HG02840 (cell line): ENCODE results near the gene B4GALNT2.
"Not testable (repeated sequence)": the region's sequence is repeated elsewhere in the genome, so short reads cannot be mapped to it uniquely, and the experiment has no call there.

ENCODE experiments used
- ATAC-seq: cut with Tn5 transposase; IDR thresholded peaks from one replicate; pipeline ENCODE4 v1.9.1; 2021; ENCODE audit warnings: mild to moderate bottlenecking, moderate library complexity, moderate number of reproducible peaks; ENCODE audit not compliant: unreplicated experiment, low FRiP score

B4GALNT2 gene

GRCh38 chr17:49132699-49133364, at the start of gene B4GALNT2:
Gene B4GALNT2 (plus strand): TSS chr17:49132769. CDS start chr17:49132793, 24 bp downstream.
- ATAC-seq, result no peak

- not testable (repeated sequence) for ATAC-seq
Observed at GRCh38 chr17:49085046-49085445, 47.5 kb upstream of the B4GALNT2 start.

- ATAC-seq, result no peak
Observed at GRCh38 chr17:49085565-49086315, 46.8 kb upstream of the B4GALNT2 start.

GRCh38 chr17:49086316-49086605, 46.3 kb upstream of the B4GALNT2 start:
- ATAC-seq, result no peak

DNA sequence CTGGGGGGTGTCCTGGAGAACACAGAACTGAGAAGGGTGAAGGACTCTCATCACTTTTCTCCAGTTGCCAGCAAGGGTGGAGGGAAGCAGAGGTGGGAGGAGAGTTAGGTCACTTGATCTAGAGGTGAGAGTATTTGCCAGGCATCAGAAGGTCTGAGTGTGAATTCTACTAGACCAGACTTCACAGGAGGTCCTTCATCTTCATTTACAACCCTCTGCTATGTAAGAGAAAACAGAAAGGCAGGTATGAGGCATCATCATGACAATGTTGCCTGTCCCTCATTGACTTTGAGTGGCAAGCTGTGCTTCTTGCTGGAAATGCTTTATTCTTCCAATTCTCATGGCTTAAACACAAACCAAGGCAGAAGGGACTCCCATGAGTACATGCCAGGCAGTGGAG, 45.9 kb upstream of the B4GALNT2 start:
- ATAC-seq, result no peak

- no peak for ATAC-seq
Observed at GRCh38 chr17:49089094-49089493, 43.5 kb upstream of the B4GALNT2 start.

DNA sequence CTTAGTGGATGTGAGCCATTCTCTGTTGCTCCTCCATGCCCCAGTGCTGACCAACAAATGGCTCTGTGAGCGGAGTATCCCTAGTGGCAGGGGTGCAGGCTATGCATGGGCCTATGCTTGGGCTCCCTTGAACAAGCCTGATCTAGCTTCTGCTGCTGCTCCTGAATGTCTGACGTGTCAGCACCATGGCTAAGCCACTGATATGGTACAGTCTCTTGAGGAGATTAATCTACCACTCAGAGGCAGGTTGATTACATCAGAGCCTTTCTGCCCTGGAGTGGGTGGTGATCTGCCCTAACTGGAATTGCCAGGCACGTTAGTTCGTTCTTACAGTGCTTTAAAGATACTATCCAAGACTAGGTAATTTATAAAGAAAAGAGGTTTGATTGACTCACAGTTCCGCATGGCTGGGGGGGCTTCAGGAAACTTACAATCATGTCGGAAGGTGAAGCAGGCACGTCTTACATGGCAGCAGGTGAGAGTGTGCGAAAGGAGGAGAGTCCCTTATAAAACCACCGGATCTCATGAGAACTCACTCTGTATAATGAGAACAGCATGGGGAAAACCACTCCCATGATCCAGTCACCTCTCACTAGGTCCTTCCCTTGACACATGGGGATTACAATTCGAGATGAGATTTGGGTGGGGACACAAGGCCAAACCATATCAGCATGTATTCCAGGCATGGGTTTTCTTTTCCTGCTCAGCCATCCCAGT, 41.5 kb upstream of the B4GALNT2 start:
- ATAC-seq, result no peak

DNA sequence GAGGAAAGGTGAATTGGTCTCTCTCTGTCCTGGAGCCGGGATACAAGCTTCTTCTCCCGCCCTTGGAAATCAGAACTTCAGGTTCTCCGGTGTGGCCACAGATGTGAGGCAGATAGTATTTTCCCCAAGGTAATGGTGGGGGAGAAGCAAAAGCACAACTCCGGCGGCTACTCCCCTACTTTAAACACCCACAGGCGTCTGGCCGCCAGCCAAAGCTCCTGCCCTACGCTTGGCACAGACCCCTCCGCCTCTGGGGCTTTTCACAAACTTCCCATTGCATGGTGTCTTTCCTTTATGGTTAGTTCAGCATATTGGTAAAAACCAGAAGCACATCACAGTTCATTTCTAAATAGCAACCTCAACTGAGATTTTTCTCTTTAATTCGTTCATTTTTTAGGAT, 39.4 kb upstream of the B4GALNT2 start:
- no peak for ATAC-seq

DNA sequence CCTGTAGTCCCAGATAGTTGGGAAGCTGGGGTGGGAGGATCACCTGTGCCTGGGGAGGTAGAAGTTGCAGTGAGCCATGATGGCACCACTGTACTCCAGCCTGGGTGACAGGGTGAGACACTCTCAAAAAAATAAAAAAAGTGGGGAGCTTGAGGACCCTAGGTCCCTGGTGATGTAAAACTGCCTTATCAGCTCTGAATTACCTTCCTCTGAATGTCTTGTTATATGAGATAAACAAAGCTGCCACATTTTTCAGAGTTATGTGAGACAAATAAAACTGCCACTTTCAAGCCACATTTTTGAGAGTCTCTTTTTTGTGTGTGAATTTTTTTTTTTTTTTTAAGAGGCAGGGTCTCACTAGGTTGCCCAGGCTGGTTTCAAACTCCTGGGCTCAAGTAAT, 32.0 kb upstream of the B4GALNT2 start:
- no peak for ATAC-seq

DNA sequence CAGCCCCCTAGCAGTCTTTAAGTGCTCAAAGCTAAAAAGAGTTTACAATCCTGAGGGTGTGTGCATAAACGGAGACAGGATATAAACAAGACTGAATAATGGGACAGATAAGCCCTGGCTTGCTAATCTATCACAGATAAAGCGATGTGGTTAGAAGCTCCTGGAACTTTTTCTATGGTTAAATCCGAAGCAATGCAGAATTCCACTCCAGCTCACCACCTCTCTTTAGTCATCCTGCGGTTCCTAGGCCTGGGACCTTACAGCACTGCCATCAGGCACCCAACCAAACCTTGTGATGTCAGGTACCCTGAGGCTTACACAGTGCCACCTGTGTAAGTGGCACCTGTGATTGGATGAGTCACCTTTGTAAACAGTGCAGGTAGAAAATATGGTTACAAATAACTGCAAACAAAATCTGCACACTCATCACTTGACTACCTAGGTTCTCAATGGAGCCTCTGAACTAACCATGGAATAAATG, 31.5 kb upstream of the B4GALNT2 start:
- no peak for ATAC-seq

DNA sequence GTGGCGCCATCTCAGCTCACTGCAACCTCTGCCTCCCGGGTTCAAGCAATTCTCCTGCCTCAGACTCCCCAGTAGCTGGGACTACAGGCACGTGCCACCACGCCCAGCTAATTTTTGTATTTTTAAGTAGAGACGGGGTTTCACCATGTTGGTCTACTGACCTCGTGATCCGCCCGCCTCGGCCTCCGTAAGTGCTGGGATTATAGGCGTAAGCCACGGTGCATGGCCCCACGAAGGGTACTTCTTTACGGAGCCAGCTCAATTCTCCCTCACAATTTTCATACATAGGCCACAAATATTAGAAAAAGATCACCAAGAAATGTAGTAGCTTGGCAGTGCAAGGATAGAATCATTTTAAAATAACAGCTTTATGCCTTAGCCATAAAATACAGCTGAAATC, 29.2 kb upstream of the B4GALNT2 start:
- ATAC-seq, result not testable (repeated sequence)

DNA sequence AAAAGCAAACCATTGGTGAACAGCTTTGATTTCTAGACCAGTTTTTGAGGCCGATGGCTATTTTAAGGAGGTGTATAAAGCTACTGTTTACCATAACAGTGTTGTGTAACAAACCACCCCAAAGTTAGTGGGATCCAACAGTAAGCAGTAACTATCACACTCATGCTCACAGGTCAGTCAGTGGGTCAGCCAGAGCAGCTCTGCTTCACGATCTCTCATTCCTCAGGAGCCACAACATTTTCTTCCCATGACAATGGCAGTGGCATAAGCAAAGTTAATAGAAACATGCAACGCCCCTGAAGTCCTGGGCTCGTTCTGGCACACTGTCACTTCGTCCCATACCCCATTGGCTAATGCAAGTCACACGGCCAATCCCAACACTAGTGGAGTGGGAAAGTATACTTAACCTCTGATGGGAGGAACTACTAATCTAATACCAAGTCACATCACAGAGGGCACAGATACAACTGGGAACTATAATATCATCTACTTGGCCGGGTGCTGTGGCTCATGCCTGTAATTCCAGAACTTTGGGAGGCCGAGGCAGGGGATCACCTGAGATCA, 28.0 kb upstream of the B4GALNT2 start:
- no peak for ATAC-seq

- no peak for ATAC-seq
Observed at GRCh38 chr17:49106321-49107210, 26.0 kb upstream of the B4GALNT2 start.

- no peak for ATAC-seq
Observed at GRCh38 chr17:49107211-49107557, 25.4 kb upstream of the B4GALNT2 start.

DNA sequence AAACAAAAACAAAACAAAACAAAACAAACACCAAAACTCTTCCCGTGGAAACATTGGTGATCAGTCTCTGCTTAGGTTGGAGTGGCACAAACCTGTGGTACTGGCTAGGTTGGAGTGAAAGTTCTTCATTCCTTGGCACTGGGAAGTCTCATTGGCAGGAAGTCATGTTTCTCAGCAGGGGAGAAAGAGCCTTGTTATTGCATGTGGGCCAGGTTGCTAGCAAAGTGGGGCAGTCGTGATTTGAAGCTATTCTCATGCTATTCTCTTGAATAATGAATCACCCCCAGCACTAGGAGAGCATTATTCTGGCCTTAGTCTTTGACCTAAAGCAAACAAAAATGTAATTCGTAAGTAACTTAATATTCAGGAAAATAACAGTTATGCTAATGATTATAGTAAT, 24.3 kb upstream of the B4GALNT2 start:
- ATAC-seq, result no peak

GRCh38 chr17:49110509-49110908, 22.1 kb upstream of the B4GALNT2 start:
- ATAC-seq, result no peak

- ATAC-seq, result no peak
Observed at GRCh38 chr17:49111934-49112333, 20.6 kb upstream of the B4GALNT2 start.

- no peak for ATAC-seq
Observed at GRCh38 chr17:49112936-49113335, 19.6 kb upstream of the B4GALNT2 start.

DNA sequence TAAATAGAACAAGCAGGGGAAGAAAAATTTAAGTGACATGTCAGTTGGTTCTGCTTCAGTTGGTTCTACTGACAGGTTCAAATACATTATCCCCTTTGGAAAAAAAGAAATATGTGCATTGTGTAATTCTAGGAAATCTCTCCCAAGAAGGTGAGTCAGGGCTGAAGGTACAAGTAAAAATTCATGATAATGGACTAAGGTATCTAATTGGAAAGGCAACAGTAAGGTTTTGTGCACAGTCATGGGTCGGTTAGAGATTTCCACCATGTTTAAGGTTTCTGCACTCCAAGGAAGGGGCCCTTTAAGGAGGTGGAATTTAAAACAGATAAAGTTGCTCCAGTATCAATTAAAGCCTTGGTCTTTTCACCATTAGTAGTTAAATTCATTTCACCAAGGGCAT, 17.9 kb upstream of the B4GALNT2 start:
- no peak for ATAC-seq

DNA sequence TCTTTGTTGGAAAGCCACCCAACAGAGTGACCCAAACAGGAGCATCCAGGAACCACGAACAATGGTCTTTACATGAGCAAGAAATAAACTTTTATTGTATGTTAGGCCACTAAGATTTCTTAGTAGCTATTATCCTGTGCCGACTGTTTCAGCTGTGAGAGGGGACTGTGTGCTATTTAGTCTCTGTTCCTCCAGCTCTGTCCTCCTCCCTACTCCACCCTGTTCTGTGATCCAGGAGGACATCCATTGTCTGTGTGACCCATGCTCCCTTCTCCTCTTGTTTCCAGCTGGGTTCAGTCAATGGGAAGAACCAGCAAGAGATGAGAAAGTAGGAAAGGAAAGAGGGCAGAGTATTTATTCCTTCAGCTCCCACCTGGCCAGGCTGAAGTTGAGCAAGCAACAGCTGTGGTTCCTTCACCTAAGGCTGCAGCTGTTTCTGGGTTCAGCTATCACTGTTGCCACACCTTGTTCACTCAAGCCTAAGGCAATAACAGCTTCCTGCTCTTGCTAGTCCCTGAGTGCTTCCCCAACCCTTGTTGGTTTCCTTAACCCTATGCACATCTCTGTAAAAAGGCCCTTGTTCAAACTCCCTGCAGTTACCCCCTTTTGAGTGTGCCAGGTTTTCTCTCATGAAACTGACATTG, 14.9 kb upstream of the B4GALNT2 start:
- ATAC-seq, result no peak
